CD4-positive, alpha-beta T cell treated with Interleukin-15 for 1 hour (primary cell): ENCODE data around the gene PLCB4.

Experiments
- DNase-seq: peaks from one replicate; pipeline ENCODE4 v3.0.0-alpha.2; 2020

Gene PLCB4

DNA sequence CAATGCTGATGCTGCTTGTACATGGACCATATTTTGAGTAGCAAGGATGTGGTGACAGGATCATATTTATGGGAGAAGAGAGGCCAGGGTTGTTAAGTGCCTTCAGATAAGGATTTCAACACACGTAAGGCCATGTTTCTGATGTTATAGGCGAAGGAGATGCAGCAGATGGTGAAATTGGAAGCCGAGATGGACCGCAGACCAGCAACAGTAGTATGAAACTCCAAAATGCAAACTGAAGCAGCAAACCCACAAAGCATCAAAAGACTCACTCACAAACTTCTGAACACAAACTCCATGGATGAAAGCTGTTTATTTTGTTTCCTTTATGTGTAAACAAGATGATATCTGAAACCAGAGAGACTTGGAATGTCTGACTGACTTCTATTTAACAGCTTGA lies 409.9 kb downstream of the PLCB4 start:
- no peak for DNase-seq

- no peak for DNase-seq
Observed at GRCh38 chr20:9480066-9480465, 411.2 kb downstream of the PLCB4 start.

- DNase-seq = no peak
Observed at GRCh38 chr20:9482180-9482579, 413.3 kb downstream of the PLCB4 start.

GRCh38 chr20:9483131-9483530 lies 414.2 kb downstream of the PLCB4 start:
- no peak for DNase-seq

GRCh38 chr20:9485614-9486340 lies 416.9 kb downstream of the PLCB4 start:
- no peak for DNase-seq

DNA sequence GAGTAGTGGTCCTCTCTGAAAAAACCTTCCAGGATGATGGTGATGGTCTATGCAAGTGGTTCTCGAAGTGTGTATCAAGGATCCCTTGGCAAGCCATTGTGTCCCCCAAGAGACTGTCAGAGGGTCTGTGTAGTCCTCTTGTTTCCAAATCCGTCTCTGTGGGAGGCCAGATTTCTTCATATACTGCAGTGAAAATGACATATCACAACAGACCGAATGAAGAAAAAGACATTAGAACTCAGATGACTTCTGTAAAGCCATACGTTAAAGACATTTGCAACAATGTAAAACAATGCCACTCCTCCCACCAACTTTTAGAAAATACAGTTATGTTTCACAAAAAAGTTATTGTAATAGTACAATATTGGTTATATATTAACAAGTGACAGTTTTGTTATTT lies 418.3 kb downstream of the PLCB4 start:
- DNase-seq = no peak

GRCh38 chr20:9488063-9488462 lies 419.2 kb downstream of the PLCB4 start:
- no peak for DNase-seq

DNA sequence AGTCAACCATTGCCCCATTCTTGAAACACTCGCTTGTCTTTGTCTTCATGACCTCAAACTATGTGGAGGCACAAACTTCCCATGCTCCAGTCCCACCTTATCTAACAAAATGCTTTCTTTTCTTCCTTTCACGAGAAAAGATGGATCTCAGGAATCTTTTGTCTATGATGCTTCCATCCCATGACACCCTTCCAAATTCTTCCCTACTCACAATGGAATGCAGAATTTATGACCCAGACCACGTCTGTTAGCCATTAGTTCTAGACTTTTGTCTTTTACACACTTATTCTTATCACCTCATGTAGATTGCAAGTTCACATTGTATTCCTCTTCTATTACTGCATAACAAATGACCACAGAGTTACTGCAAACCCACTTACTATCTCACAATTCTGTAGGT lies 421.3 kb downstream of the PLCB4 start:
- DNase-seq = no peak

GRCh38 chr20:9490631-9491030 lies 421.7 kb downstream of the PLCB4 start:
- DNase-seq = no peak

DNA sequence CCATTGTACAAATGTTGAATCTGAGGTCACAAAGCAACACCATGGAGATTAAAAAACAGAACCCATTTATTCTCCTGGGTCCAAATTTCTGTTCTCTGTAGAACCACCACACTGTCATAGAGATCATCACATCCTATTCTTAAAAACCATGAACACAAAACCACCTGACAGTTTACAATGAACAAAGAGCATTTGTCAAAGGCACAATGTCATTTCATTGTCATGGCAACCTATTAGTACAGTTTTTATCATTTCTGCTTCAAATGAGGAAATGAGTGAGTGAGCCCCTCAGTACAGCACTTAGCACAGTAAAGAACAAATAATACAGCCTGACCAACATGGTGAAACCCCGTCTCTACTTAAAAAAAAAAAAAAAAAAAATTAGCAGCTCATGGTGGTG lies 422.4 kb downstream of the PLCB4 start:
- DNase-seq = no peak

DNA sequence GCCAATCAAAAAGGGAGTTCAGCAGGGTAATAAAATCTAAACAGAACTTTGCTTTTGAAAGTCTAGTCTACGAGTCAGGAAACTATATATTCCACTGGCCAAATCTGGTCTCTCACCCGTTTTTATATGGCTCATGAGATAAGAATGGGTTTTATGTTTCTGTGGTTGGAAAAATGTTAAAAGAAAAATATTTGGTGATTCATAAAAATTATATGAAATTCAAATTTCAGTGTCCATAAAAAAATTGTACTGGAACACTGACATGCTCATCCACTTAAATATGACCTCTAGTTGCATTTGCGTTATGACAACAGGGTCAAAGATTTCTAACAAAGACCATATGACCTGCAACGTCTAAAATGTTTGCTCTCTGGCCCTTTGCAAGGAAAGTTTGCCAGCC lies 423.2 kb downstream of the PLCB4 start:
- DNase-seq = no peak

DNA sequence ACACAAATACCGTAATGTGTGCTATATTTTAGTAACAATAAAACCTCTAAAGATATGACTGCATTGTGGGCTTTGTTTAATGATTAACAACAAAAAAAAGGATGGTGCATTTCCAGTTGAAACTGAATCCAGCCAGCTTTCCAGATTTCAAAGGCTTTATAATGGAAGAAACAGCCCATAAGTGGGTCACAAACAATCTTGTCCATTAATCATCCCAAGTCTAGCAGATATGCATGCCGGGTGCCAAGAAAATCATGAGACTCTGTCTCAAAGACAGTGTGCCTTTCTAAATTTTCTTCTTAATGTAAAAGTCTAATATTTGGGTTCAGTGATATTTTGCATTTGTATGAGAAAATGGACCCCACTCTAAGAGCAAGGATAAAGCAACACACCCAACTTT lies 424.9 kb downstream of the PLCB4 start:
- no peak for DNase-seq

- DNase-seq = no peak
Observed at GRCh38 chr20:9495701-9496100, 426.8 kb downstream of the PLCB4 start.

- no peak for DNase-seq
Observed at GRCh38 chr20:9496155-9496554, 427.3 kb downstream of the PLCB4 start.

DNA sequence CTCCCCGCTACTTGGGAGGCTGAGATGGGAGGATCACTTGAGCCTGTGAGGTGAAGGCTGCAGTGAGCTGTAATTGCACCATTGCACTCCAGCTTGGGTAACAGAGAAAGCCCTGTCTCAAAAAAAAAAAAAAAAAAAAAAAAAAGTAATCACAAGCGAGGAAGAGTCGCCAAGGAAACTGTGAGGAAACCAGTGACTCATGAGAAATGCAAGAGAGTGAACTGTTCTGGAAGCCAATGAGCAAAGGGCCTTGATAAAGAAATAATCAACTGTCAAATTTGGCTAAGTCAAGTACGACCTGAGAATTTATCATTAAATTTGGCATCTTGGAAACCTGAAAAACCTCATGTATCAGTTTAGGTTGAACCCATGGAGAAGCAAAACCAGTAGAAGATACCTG lies 429.4 kb downstream of the PLCB4 start:
- no peak for DNase-seq

DNA sequence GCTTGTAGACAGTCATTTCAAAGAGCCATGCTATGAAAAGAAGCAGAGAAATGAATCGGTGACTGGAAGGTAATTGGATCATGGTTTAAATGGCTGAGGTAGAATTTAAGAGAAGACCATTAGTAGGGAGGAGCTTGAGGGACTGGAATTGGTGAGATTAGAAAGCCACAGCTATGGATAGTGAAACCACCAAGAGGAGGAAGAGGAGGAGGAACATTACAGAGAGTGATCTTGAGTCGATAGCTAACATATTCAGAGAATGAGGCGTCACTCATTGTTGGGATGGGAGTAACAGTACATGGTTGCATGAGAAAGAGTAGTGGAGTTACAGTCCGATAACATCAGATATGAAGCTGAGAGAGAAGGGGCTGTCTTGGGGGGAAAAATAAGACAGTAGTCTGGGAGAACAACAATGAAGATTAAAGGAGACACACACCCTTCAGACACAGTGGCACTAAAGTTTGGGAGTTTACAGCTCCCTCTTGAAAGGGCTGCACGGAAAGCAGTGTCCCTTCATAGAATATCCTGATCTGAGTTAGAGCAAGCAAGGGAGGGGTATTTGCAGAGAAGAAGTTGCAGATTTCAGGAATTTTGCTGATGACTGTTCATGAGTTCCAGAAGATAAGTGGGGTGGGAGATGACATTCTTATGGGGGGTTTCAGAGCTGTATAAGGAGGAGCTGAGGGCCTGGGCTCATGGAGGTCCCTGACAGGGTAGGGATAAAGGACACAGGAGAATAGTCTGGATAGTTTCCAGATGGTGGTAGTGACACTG lies 430.4 kb downstream of the PLCB4 start:
- DNase-seq = no peak

DNA sequence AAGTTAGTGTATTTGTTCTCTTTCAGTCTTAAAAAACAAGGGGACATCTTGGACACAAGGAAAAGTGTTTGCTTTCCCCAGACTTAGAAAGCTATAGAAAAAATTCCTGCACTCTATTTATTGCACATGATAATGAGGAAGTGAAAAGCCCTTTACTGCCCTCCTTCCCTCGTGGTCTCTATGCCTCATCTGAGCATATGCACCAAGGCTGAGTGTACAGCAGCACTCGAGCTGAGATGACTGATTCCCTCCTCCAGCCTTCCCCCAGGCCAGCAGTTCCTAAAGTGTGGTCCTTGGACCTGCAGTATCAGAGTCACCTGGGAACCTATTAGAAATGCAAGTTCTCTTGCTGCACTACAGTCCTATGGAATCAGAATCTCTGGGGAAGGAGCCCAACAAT lies 431.2 kb downstream of the PLCB4 start:
- DNase-seq = peak; percentile 46

- no peak for DNase-seq
Observed at GRCh38 chr20:9501473-9501872, 432.6 kb downstream of the PLCB4 start.

GRCh38 chr20:9503526-9504245 lies 434.8 kb downstream of the PLCB4 start:
- no peak for DNase-seq

GRCh38 chr20:9506280-9506821 lies 437.5 kb downstream of the PLCB4 start:
- no peak for DNase-seq

DNA sequence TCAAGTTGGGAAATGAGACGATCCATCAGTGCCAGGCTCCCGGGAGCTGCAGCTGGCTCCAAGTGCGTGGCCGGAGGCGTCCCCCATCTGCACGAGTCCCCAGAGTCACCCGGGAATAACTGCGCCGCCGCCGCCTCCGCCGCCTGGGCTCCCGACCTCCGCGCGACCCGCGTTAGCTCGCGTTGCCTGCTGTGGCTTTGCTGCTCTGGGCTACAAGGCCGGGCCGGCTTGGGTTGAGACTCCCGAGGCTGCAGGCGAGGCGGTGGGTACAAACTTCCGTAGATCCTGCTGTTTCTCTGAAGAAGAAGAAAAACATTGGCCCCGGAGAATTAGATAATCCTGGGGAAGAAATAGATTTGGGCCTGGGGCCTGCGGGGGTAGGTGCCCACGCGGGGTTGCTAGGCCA lies 438.1 kb downstream of the PLCB4 start:
- no peak for DNase-seq

GRCh38 chr20:9507544-9508239 lies 438.8 kb downstream of the PLCB4 start:
- no peak for DNase-seq

- DNase-seq = no peak
Observed at GRCh38 chr20:9508240-9508661, 439.4 kb downstream of the PLCB4 start.
